ENCODE measurements around the gene TRIM14.

GRCh38 chr9:98080326-98080725, 38.7 kb downstream of the TRIM14 start:
- no peak for TF ChIP-seq CTCF (IDR thresholded peaks at IDR 0.05)
- TF ChIP-seq EZH2 (IDR thresholded peaks at IDR 0.05; ENCODE audit: borderline replicate concordance, insufficient read depth, low read depth, low read length, poor library complexity, severe bottlenecking): no peak

Data from B cell (primary cell).